ENCODE data around the gene C12orf50. TPM values are rescaled to one million over a fixed set of nuclear protein-coding genes. Genes with fewer than 3 reads are reported as not detected.

Gene C12orf50
- total RNA-seq, 1 donor from 2014 or later = not detected

DNA sequence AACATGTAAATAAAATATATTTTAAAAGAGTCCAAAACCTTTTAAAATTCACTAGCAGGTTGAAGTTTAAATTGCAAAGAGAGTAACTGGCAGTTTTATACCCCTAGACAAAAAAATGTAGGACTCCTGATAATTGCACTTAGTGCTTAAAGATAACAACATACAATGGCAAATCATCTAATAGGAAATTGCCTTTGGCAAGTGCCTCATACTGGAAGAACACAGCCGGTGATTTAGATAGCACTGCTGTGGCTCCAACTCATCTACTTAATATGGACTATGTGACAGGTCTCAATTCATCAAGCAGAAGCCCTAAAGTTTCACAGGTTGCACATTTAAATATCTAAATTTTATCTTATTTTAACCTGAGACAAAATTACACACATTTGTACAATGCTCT is 13.4 kb downstream of the C12orf50 start:
- H3K4me1 ChIP-seq = no peaks in the 10 kb centered on the region
- H3K4me3 ChIP-seq = no peak overlapping the region
- intact Hi-C loops (cut with DNase I) = no loop called here
- H3K36me3 ChIP-seq = no peaks in the 10 kb centered on the region
- no peak for DNase-seq (ENCODE audit: extremely low spot score in 2 of 2)
- H3K27ac ChIP-seq = no peak overlapping the region
- H3K9me3 ChIP-seq = no peaks in the 10 kb centered on the region
- H3K27me3 ChIP-seq = no peaks in the 10 kb centered on the region
- TF ChIP-seq POLR2A (IDR thresholded peaks at IDR 0.05) = no peak
- TF ChIP-seq, protein P1, sequence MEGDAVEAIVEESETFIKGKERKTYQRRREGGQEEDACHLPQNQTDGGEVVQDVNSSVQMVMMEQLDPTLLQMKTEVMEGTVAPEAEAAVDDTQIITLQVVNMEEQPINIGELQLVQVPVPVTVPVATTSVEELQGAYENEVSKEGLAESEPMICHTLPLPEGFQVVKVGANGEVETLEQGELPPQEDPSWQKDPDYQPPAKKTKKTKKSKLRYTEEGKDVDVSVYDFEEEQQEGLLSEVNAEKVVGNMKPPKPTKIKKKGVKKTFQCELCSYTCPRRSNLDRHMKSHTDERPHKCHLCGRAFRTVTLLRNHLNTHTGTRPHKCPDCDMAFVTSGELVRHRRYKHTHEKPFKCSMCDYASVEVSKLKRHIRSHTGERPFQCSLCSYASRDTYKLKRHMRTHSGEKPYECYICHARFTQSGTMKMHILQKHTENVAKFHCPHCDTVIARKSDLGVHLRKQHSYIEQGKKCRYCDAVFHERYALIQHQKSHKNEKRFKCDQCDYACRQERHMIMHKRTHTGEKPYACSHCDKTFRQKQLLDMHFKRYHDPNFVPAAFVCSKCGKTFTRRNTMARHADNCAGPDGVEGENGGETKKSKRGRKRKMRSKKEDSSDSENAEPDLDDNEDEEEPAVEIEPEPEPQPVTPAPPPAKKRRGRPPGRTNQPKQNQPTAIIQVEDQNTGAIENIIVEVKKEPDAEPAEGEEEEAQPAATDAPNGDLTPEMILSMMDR (IDR thresholded peaks at IDR 0.05) = no peak
- TF ChIP-seq POLR2AphosphoS5 (IDR thresholded peaks at IDR 0.05; ENCODE audit: insufficient read depth in 1 of 2, low read depth in 1 of 2) = no peak

DNA sequence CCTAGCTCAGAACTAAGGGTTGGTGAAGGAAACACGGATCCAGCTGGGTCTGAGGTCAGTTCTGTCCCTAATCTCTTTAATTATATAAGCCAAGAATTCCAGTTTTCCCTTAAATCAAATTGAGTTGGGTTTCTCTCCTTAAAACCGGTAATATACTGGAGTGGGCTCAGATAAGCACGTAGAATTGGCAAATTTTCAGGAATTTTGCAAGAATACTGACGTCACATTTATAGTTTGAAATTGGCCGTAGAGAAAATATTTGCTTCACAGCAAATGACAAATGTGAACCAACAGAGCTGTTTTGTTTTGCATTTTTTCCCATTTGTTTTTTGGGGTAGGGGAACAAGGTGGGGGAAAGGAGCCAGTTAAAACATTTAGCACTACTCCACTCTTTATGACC is 17.4 kb downstream of the C12orf50 start:
- Histone ChIP-seq H3K36me3 (no peaks in the 10 kb centered on the region), H3K27me3 (no peaks in the 10 kb centered on the region), H3K4me3 (no peak overlapping the region), H3K4me1 (no peaks in the 10 kb centered on the region), H3K27ac (no peak overlapping the region), H3K9me3 (no peaks in the 10 kb centered on the region)
- TF ChIP-seq POLR2AphosphoS5 (IDR thresholded peaks at IDR 0.05; ENCODE audit: insufficient read depth in 1 of 2, low read depth in 1 of 2) = no peak
- no peak for TF ChIP-seq POLR2A (IDR thresholded peaks at IDR 0.05)
- TF ChIP-seq, protein P1 (IDR thresholded peaks at IDR 0.05) = no peak
- intact Hi-C loops (cut with DNase I) = no loop called here
- DNase-seq (ENCODE audit: extremely low spot score in 2 of 2) = no peak

DNA sequence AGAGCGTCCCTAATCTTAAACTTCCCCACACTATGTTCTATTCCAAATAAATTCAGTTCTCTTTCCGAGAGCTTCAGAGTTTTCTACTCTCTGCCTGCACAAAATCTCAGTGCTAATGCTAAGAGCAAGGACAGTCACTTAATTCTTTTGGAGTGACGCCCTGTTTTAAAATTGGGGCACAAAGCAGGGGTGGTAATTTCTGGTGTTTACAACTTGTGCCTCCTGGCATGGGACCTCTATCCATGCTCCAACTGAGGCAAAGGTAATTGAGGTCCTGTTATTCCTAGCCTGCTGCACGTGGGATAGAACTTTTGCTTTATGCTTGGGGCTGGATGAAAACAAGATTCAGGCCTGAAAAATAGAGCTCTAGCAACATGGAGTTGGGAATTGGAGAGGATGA is 22.9 kb downstream of the C12orf50 start:
- DNase-seq (ENCODE audit: extremely low spot score in 2 of 2) = no peak
- TF ChIP-seq POLR2A (IDR thresholded peaks at IDR 0.05) = no peak
- TF ChIP-seq POLR2AphosphoS5 (IDR thresholded peaks at IDR 0.05; ENCODE audit: insufficient read depth in 1 of 2, low read depth in 1 of 2) = no peak
- TF ChIP-seq, protein P1 (IDR thresholded peaks at IDR 0.05) = no peak
- H3K4me1 ChIP-seq = no peaks in the 10 kb centered on the region
- H3K4me3 ChIP-seq = no peak overlapping the region
- intact Hi-C loops (cut with DNase I) = no loop called here
- no peaks in the 10 kb centered on the region for H3K36me3 ChIP-seq
- no peaks in the 10 kb centered on the region for H3K9me3 ChIP-seq
- no peak overlapping the region for H3K27ac ChIP-seq
- H3K27me3 ChIP-seq = no peaks in the 10 kb centered on the region

DNA sequence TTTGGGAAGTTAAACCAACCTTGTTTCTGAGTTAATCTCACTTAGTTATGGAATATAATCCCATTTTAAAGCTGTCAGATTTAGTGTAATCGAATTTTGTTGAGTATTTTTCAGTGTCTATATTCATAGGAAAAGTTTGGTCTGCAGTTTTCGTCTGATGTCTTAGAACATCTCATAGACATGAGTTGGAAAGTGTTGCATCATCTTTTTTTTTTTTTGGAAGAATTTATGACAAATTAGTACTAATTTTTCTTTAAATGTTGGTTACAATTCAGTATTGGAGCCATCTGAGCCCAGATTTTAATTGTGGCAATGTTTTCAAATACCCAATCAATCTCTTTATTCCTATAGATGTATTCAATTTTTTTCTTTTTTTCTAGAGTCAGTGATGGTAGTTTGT is 27.9 kb downstream of the C12orf50 start:
- intact Hi-C loops (cut with DNase I) = no loop called here
- TF ChIP-seq, protein P1 (IDR thresholded peaks at IDR 0.05) = no peak
- TF ChIP-seq POLR2AphosphoS5 (IDR thresholded peaks at IDR 0.05; ENCODE audit: insufficient read depth in 1 of 2, low read depth in 1 of 2) (no peak), POLR2A (IDR thresholded peaks at IDR 0.05) (no peak)
- DNase-seq (ENCODE audit: extremely low spot score in 2 of 2) = no peak
- Histone ChIP-seq H3K27me3 (no peaks in the 10 kb centered on the region), H3K9me3 (no peaks in the 10 kb centered on the region), H3K36me3 (no peaks in the 10 kb centered on the region), H3K27ac (no peak overlapping the region), H3K4me1 (no peaks in the 10 kb centered on the region), H3K4me3 (no peak overlapping the region)

DNA sequence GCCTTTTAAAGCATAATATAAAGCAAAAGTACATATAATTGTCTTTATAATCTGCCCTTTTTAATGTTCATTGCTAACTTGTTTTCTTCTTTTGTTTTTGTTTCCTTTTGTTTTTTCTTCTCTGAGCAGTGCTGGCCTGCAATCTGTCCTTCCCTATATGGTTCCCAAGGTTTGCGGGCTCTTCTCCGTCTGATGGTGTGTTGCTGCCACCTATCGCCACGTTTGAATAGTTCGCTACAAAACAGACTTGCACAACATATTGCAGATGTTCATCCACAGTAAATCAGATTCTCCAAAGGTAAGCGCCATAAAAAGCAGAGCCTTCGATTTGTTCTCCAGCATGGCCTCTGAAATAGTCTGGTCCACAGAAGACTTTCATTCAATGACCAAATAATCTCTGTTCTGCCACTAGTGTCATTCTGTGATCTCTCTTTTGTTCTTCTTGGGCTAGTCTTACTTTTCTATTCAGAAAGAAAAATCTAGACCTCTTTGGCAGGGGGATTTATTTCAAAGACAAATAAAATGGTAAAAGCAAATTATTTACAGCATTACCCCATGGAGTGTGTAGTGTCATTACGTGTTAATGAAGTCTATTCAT is 33.5 kb downstream of the C12orf50 start:
- H3K36me3 ChIP-seq = no peaks in the 10 kb centered on the region
- TF ChIP-seq POLR2A (IDR thresholded peaks at IDR 0.05) = no peak
- no peak for TF ChIP-seq POLR2AphosphoS5 (IDR thresholded peaks at IDR 0.05; ENCODE audit: insufficient read depth in 1 of 2, low read depth in 1 of 2)
- TF ChIP-seq, protein P1 (IDR thresholded peaks at IDR 0.05) = peak; percentile 33 to 53 (median 40)
- DNase-seq (ENCODE audit: extremely low spot score in 2 of 2) = no peak

More for the DNA sequence above, 33.5 kb downstream of the C12orf50 start:
- no peaks in the 10 kb centered on the region for H3K9me3 ChIP-seq
- H3K27ac ChIP-seq = no peak overlapping the region
- intact Hi-C loops (cut with DNase I) = no loop called here
- H3K4me1 ChIP-seq = no peaks in the 10 kb centered on the region
- no peaks in the 10 kb centered on the region for H3K27me3 ChIP-seq
- no peak overlapping the region for H3K4me3 ChIP-seq

Measured in vagina (tissue), 2 donors.